GM12801 (cell line): ENCODE measurements around the gene COBL.

Experiments
- CTCF ChIP-seq: IDR thresholded peaks from one replicate; pipeline ENCODE4 v1.5.1; 2011; ENCODE audit warnings: control low read depth; ENCODE audit not compliant: insufficient read length; ENCODE audit errors: extremely low read depth

COBL gene

GRCh38 chr7:51085034-51085692, 231.4 kb downstream of the COBL start:
- no peak for TF ChIP-seq CTCF

- TF ChIP-seq CTCF: no peak
These were observed 232.5 kb downstream of the COBL start for GRCh38 chr7:51084121-51084520.

GRCh38 chr7:51082940-51083533, 233.6 kb downstream of the COBL start:
- TF ChIP-seq CTCF: no peak

- TF ChIP-seq CTCF: no peak
These were observed 234.3 kb downstream of the COBL start for GRCh38 chr7:51082096-51082840.

- TF ChIP-seq CTCF: no peak
These were observed 235.2 kb downstream of the COBL start for GRCh38 chr7:51081270-51081890.

- no peak for TF ChIP-seq CTCF
These were observed 235.9 kb downstream of the COBL start for GRCh38 chr7:51080622-51081269.

GRCh38 chr7:51080216-51080615, 236.4 kb downstream of the COBL start:
- TF ChIP-seq CTCF: no peak
